CD4-positive, alpha-beta T cell (primary cell): ENCODE data around the gene ACOX3. TPM values are rescaled to one million over a fixed set of nuclear protein-coding genes. Genes with fewer than 3 reads are reported as not detected.

ENCODE experiments used
- ATAC-seq: fragments of 200-7000 bp; cut with Tn5 transposase; one replicate; pipeline ENCODE4 v1.10.0; 2022; ENCODE audit warnings: mild to moderate bottlenecking; ENCODE audit not compliant: poor library complexity
- CTCF ChIA-PET: fragments of 350-600 bp; sonication (Branson Sonifier 250); formaldehyde crosslinking; loops from one replicate; lab custom pipeline; 2021; ENCODE audit warnings: antibody characterized with exemption, inconsistent platforms; lab: Charles Lee
- POLR2A ChIA-PET: fragments of 350-600 bp; sonication (Branson Sonifier 250); formaldehyde crosslinking; loops from one replicate; lab custom pipeline; 2021; ENCODE audit warnings: antibody characterized with exemption, inconsistent platforms; lab: Charles Lee
- DNase-seq, 14 experiments: peaks; one replicate each; pipeline ENCODE4 v3.0.0-alpha.2; 2013 to 2020; ENCODE audit warnings: mixed read lengths in 2 of 14
- H3K27ac ChIP-seq, 2 donors: one replicate each; pipeline versions ENCODE4 v1.5.1 to v1.7.0; 2013; ENCODE audit warnings: low read length in 2 of 2, low read depth in 1 of 2, mild to moderate bottlenecking in 1 of 2
- H3K27me3 ChIP-seq, 2 experiments: 1 replicate in 1 of 2; 2 replicates in 1 of 2; pipeline versions ENCODE4 v1.6.1 to v1.7.0; 2013; ENCODE audit warnings: low read length in 2 of 2, control low read depth in 1 of 2, mild to moderate bottlenecking in 1 of 2, moderate library complexity in 1 of 2; ENCODE audit not compliant: insufficient read depth in 2 of 2, control insufficient read depth in 1 of 2
- H3K36me3 ChIP-seq: one replicate; pipeline ENCODE4 v1.6.1; 2013; ENCODE audit warnings: low read length, control low read depth; ENCODE audit not compliant: insufficient read depth
- H3K4me1 ChIP-seq: one replicate; pipeline ENCODE4 v1.6.1; 2013; ENCODE audit warnings: low read length, control low read depth; ENCODE audit not compliant: insufficient read depth
- H3K4me3 ChIP-seq: one replicate; pipeline ENCODE4 v1.5.1; 2013; ENCODE audit warnings: mild to moderate bottlenecking, low read length, moderate library complexity
- H3K9me3 ChIP-seq, 2 experiments: 1 replicate in 1 of 2; 2 replicates in 1 of 2; pipeline versions ENCODE4 v1.6.1 to v1.7.0; 2013; ENCODE audit warnings: low read length in 2 of 2, mild to moderate bottlenecking in 2 of 2, control low read depth in 1 of 2, moderate library complexity in 1 of 2; ENCODE audit not compliant: control insufficient read depth in 1 of 2, insufficient read depth in 1 of 2
- H3K27ac Mint-ChIP-seq: one replicate; pipeline ENCODE4 v1.8.0; 2020; ENCODE audit warnings: mixed read lengths
- H3K27me3 Mint-ChIP-seq: one replicate; pipeline ENCODE4 v1.8.0; 2021; ENCODE audit warnings: mixed read lengths
- H3K36me3 Mint-ChIP-seq: one replicate; pipeline ENCODE4 v1.8.0; 2021; ENCODE audit warnings: low read depth, mixed read lengths
- H3K4me1 Mint-ChIP-seq: one replicate; pipeline ENCODE4 v1.8.0; 2021; ENCODE audit warnings: low read depth, mixed read lengths
- H3K4me3 Mint-ChIP-seq: one replicate; pipeline ENCODE4 v1.8.0; 2020; ENCODE audit warnings: mild to moderate bottlenecking, mixed read lengths
- H3K9me3 Mint-ChIP-seq: one replicate; pipeline ENCODE4 v1.8.0; 2020; ENCODE audit warnings: mixed read lengths
- intact Hi-C, 2 experiments: fragments of 100-400 bp; cut with DNase I in 1 of 2; cut with micrococcal nuclease in 1 of 2; formaldehyde crosslinking; loops; one replicate each; pipeline versions ENCODE4 v1.15.1 to v1.9.0; 2023 to 2025; cut with DNase I, micrococcal nuclease
- total RNA-seq, 174 experiments: library from RNA in 2 of 174; stranded (reverse) in 2 of 174; gene quantifications; one replicate each; pipeline ENCODE4 v1.2.3 and lab custom pipeline; 2021 to 2026
- TF ChIP-seq, protein P1 (sequence below): fragments of 200-600 bp; IDR thresholded peaks from one replicate; pipeline ENCODE4 v1.8.0; 2022; ENCODE audit warnings: antibody characterized with exemption, mild to moderate bottlenecking

The ACOX3 gene
- total RNA-seq, 2 experiments from 2014 or later, result 4.9 to 6.1 TPM

- Mint-ChIP-seq H3K9me3 (no peaks in the 10 kb centered on the region), H3K4me1 (no peaks in the 10 kb centered on the region), H3K27me3 (no peaks in the 10 kb centered on the region), H3K4me3 (no peak overlapping the region), H3K27ac (no peak overlapping the region), H3K36me3 (peaks cover 58% of the 10 kb centered on the region)
- no peaks in the 10 kb centered on the region for H3K4me1 ChIP-seq
- no peak overlapping the region for H3K4me3 ChIP-seq
- no peak overlapping the region for H3K27ac ChIP-seq
- POLR2A ChIA-PET, result interaction anchor here (0.9 kb wide), 1 partner anchor 203 kb away, joined by 3 read pairs; the partner anchor contains the start of gene SH3TC1
- H3K36me3 ChIP-seq, result peaks cover 24% of the 10 kb centered on the region
- no peak for ATAC-seq
- DNase-seq, result no peak
- CTCF ChIA-PET, result interaction anchor here (3.0 kb wide), 1 partner anchor 226 kb away, joined by 11 read pairs; no protein-coding TSS in a partner anchor
- intact Hi-C loops, result loop anchor here (1.0 kb wide), 3 partner anchors 160 to 225 kb away; no protein-coding TSS in a partner anchor
- no peaks in the 10 kb centered on the region for H3K9me3 ChIP-seq
- TF ChIP-seq, protein P1, sequence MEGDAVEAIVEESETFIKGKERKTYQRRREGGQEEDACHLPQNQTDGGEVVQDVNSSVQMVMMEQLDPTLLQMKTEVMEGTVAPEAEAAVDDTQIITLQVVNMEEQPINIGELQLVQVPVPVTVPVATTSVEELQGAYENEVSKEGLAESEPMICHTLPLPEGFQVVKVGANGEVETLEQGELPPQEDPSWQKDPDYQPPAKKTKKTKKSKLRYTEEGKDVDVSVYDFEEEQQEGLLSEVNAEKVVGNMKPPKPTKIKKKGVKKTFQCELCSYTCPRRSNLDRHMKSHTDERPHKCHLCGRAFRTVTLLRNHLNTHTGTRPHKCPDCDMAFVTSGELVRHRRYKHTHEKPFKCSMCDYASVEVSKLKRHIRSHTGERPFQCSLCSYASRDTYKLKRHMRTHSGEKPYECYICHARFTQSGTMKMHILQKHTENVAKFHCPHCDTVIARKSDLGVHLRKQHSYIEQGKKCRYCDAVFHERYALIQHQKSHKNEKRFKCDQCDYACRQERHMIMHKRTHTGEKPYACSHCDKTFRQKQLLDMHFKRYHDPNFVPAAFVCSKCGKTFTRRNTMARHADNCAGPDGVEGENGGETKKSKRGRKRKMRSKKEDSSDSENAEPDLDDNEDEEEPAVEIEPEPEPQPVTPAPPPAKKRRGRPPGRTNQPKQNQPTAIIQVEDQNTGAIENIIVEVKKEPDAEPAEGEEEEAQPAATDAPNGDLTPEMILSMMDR, result no peak
- no peaks in the 10 kb centered on the region for H3K27me3 ChIP-seq
These were observed 37.9 kb downstream of the ACOX3 start for GRCh38 chr4:8402640-8403039.

- H3K27me3 Mint-ChIP-seq, result no peaks in the 10 kb centered on the region
- no peak overlapping the region for H3K27ac Mint-ChIP-seq
- Histone ChIP-seq H3K9me3 (no peaks in the 10 kb centered on the region), H3K36me3 (peaks cover 19% of the 10 kb centered on the region), H3K27me3 (no peaks in the 10 kb centered on the region), H3K27ac (no peak overlapping the region), H3K4me1 (no peaks in the 10 kb centered on the region), H3K4me3 (no peak overlapping the region)
- no peaks in the 10 kb centered on the region for H3K9me3 Mint-ChIP-seq
- no peak overlapping the region for H3K4me3 Mint-ChIP-seq
- H3K4me1 Mint-ChIP-seq, result no peaks in the 10 kb centered on the region
- CTCF ChIA-PET, result interaction anchor here (3.0 kb wide), 1 partner anchor 225 kb away, joined by 11 read pairs; no protein-coding TSS in a partner anchor
- TF ChIP-seq, protein P1, result no peak
- POLR2A ChIA-PET, result no interaction called here
- peaks cover 57% of the 10 kb centered on the region for H3K36me3 Mint-ChIP-seq
- intact Hi-C loops, result loop anchor here in 1 of 2 experiments (1.0 kb wide), 1 partner anchor 224 kb away; no protein-coding TSS in a partner anchor
- DNase-seq (no peak), ATAC-seq (no peak)
These were observed 38.3 kb downstream of the ACOX3 start for GRCh38 chr4:8402181-8402597.

DNA sequence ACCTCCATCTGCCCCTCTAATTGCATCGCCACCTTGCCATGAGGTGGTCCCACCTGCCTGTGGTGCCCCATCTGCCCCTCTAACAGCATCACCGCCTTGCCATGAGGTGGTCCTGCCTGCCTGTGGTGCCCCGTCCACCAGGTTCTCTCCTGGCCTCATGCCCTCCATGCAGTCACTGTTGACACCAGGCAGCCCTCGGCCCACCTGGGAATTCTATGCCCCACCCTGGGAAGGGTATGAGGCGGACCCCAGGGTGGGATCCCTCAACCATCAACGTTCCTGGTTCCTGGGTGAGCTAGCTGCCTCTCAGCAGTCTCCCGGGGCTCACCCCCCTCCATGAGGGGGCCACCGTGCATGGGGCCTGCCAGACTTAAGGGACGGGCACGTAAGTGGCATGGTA is 38.9 kb downstream of the ACOX3 start:
- CTCF ChIA-PET, result interaction anchor here (1.2 kb wide), 1 partner anchor 225 kb away, joined by 3 read pairs; no protein-coding TSS in a partner anchor
- H3K9me3 ChIP-seq, result no peaks in the 10 kb centered on the region
- POLR2A ChIA-PET, result no interaction called here
- Mint-ChIP-seq H3K27ac (no peak overlapping the region), H3K9me3 (no peaks in the 10 kb centered on the region), H3K4me3 (no peak overlapping the region), H3K27me3 (no peaks in the 10 kb centered on the region), H3K36me3 (peaks cover 61% of the 10 kb centered on the region), H3K4me1 (no peaks in the 10 kb centered on the region)
- H3K4me1 ChIP-seq, result no peaks in the 10 kb centered on the region
- TF ChIP-seq, protein P1, result no peak
- no peak for ATAC-seq
- intact Hi-C loops, result loop anchor here in 1 of 2 experiments (1.0 kb wide), 1 partner anchor 223 kb away; no protein-coding TSS in a partner anchor
- DNase-seq, result no peak
- H3K27ac ChIP-seq, result no peak overlapping the region
- H3K36me3 ChIP-seq, result peaks cover 22% of the 10 kb centered on the region
- no peaks in the 10 kb centered on the region for H3K27me3 ChIP-seq
- H3K4me3 ChIP-seq, result no peak overlapping the region
